GM18502 (cell line): ENCODE data around the gene KATNB1.
A peak's percentile ranks its signal among the peaks of the same experiment; 100 is the strongest.
"Not testable (repeated sequence)": the region's sequence is repeated elsewhere in the genome, so short reads cannot be mapped to it uniquely, and the experiment has no call there.

Experiments
- ATAC-seq: cut with Tn5 transposase; IDR thresholded peaks from one replicate; pipeline ENCODE4 v1.9.1; 2021; ENCODE audit warnings: mild to moderate bottlenecking; ENCODE audit not compliant: unreplicated experiment, poor library complexity

Gene KATNB1

GRCh38 chr16:57724531-57724930 is 11.0 kb upstream of the KATNB1 start:
- ATAC-seq: no peak

- no peak for ATAC-seq
Observed at GRCh38 chr16:57725151-57725550, 10.4 kb upstream of the KATNB1 start.

- no peak for ATAC-seq
Observed at GRCh38 chr16:57725554-57725953, 10.0 kb upstream of the KATNB1 start.

GRCh38 chr16:57725976-57726375 is 9.6 kb upstream of the KATNB1 start:
- no peak for ATAC-seq

GRCh38 chr16:57726433-57726947 is 9.1 kb upstream of the KATNB1 start:
- no peak for ATAC-seq

GRCh38 chr16:57727610-57728009 is 8.0 kb upstream of the KATNB1 start:
- ATAC-seq: no peak

- ATAC-seq: no peak
Observed at GRCh38 chr16:57728336-57729181, 7.0 kb upstream of the KATNB1 start.

GRCh38 chr16:57729182-57729484 is 6.4 kb upstream of the KATNB1 start:
- ATAC-seq: no peak

GRCh38 chr16:57729852-57730251 is 5.7 kb upstream of the KATNB1 start:
- ATAC-seq: not testable (repeated sequence)

- no peak for ATAC-seq
Observed at GRCh38 chr16:57730771-57731730, 4.5 kb upstream of the KATNB1 start.

- ATAC-seq: no peak
Observed at GRCh38 chr16:57732037-57732436, 3.5 kb upstream of the KATNB1 start.

GRCh38 chr16:57732714-57733113 is 2.9 kb upstream of the KATNB1 start:
- ATAC-seq: no peak

GRCh38 chr16:57734308-57734924 is 1.2 kb upstream of the KATNB1 start:
- no peak for ATAC-seq

- ATAC-seq: peak; percentile 91
Observed at GRCh38 chr16:57734925-57735754, 430 bp upstream of the KATNB1 start.

- ATAC-seq: no peak
Observed at GRCh38 chr16:57736419-57737351, 1.1 kb downstream of the KATNB1 start.

GRCh38 chr16:57738844-57739243 is 3.3 kb downstream of the KATNB1 start:
- no peak for ATAC-seq

GRCh38 chr16:57739756-57740422 is 4.3 kb downstream of the KATNB1 start:
- ATAC-seq: no peak

- ATAC-seq: no peak
Observed at GRCh38 chr16:57740423-57741071, 5.0 kb downstream of the KATNB1 start.
